DMS114 treated with DMSO at 0.1 percent for 48 hours (cell line): Measurements from ENCODE around the gene FBLIM1.

ENCODE experiments used
- DNase-seq: peaks from one replicate; lab custom pipeline; 2025; ENCODE audit not compliant: unreplicated experiment; lab: John Stamatoyannopoulos, UW

Gene FBLIM1

DNA sequence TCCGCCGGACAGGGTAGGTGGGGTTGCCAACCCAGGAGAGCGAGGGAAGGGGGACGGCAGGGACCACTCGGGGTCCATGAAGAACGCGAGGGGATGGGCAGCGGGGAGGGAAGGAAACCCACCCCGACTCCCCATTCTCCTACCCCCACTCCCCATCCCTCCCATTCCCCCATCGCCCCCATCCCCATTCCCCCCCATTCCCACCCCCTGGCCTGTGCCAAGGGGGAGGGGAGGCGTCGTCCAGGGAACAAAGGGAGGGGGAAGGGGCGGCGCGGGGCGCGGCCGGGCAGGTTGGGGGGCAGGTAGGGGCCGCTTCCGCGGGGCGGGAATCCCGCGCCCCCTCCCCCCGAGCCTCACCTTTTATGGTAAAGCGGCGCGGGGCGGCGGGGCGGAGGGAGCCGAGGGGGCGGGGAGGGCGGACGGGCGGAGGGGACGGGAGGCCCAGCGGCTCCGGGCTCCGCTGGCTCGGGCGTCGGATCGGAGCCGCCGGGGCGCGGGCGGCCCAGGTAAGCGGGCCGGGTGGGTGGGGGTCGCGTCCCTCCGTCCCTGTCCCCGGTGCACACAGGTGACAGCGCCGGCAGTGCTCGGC lies at the start of gene FBLIM1:
FBLIM1 (plus strand) TSS at position 453 of the 589 bp plus-strand sequence. CDS start 6,189 bp downstream, outside the sequence.
- no peak for DNase-seq

GRCh38 chr1:15709226-15709625 lies 49.4 kb upstream of the FBLIM1 start:
- no peak for DNase-seq

DNA sequence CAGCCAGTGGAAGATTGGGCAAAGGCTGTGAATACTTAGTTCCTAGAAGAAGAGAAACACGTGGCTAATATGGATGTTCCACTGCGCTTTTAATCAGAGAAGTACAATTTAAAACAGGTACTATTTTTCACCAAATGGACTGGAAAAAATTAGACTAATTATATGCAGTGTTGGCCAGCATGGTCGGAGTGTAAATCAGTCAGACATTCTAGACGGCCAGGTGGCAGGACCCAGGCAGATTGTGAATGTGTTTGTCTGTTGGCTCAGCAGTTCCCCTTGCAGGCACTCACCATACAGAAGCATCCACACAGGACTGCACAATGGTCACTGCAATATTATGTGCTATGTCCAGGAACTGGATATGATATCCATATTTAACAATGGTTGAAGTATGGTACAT lies 46.4 kb upstream of the FBLIM1 start:
- no peak for DNase-seq

- DNase-seq, result no peak
Observed at GRCh38 chr1:15714406-15715136, 44.0 kb upstream of the FBLIM1 start.

GRCh38 chr1:15717418-15718125 lies 41.0 kb upstream of the FBLIM1 start:
- DNase-seq, result no peak

- DNase-seq, result no peak
Observed at GRCh38 chr1:15718199-15718601, 40.4 kb upstream of the FBLIM1 start.

DNA sequence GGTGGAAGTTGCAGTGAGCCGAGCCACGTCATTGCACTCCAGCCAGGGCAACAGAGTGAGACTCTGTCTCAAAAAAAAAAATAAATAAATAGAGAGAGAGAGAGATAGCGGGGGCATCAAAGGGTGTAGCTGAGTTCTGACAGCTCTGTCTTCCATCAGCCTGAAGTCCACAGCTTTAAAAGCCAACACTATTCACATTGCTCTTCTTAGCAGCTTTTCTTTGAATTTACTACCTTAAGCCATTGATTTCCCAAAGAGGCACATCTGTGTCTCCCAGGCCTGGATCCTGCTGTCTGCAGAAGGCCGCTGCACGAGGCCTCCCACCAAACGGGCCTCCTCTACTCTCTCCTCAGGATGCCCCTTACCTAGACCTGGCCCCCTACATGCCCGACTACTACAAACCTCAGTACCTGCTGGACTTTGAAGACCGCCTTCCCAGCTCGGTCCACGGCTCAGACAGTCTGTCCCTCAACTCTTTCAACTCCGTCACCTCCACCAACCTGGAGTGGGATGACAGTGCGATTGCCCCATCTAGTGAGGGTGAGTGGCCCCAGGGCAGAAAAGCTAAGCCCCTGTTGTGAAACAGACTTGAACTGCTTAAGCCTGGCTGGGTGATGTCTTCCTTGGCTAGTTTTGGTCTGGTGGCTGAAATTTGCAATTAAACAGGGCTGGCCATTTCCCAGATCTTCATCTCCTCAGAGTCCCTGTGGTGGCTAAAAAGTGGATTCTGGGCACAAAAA lies 39.0 kb upstream of the FBLIM1 start:
- no peak for DNase-seq

DNA sequence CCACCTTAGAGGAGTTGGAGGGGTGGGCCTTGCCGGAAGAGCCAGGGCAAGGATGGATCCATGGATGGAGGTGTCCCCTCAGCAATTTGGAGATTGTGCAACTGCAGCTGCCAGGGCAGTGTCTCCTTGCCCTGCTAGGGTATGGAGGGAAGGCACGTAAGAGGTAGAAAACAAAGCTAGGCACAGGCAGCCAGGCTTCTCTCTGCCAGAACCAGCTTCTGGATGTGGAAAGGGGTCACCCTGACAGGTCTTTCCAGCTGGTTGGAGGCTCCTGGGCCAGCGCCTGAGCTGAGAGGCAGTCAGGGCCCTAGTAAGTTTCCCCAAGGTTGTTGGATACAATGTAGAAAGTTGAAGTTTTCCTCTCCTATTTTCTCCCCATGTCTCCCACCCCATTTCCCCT lies 37.7 kb upstream of the FBLIM1 start:
- no peak for DNase-seq

GRCh38 chr1:15722411-15722810 lies 36.2 kb upstream of the FBLIM1 start:
- no peak for DNase-seq

GRCh38 chr1:15722836-15723532 lies 35.6 kb upstream of the FBLIM1 start:
- DNase-seq, result no peak

DNA sequence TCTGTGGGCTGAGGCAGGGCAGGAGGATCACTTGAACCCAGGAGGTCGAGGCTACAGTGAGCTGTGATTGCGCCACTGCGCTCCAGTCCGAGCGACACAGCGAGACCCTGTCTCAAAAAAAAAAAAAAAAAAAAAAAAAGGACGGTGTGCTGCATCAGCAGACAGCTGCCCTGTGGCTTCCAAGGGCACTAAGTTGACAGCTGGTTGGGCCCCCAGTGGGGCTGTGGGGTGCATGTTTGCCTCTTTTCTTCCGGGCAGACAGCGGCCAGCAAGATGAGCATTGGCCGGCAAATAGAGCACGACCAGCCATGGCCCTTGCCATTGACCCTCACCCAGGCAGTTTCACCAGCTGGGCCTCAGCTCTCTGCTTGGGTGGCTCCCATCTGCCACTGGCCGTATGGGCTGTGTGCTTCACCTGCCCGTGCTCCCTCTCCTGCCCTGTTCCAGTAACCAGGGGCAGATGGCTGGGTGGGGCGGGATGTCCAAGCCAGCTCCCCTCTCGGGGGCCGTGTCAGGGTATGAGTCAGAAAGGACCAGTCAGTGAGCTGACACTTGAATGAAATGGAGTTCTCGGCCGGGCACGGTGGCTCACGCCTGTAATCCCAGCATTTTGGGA lies 34.9 kb upstream of the FBLIM1 start:
- no peak for DNase-seq

GRCh38 chr1:15724949-15725880 lies 33.4 kb upstream of the FBLIM1 start:
- DNase-seq, result no peak

- no peak for DNase-seq
Observed at GRCh38 chr1:15726508-15726907, 32.1 kb upstream of the FBLIM1 start.

GRCh38 chr1:15727021-15727420 lies 31.6 kb upstream of the FBLIM1 start:
- no peak for DNase-seq

DNA sequence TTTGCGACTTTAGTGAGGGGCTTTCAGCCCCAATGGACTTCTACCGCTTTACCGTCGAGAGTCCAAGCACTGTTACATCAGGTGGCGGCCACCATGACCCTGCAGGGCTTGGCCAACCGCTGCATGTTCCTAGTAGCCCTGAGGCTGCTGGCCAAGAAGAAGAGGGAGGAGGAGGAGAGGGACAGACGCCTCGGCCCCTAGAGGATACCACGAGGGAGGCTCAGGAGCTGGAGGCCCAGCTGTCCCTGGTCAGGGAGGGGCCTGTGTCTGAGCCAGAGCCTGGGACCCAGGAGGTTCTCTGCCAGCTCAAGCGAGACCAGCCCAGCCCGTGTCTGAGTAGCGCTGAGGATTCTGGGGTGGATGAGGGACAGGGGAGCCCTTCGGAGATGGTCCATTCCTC lies 31.2 kb upstream of the FBLIM1 start:
- DNase-seq, result no peak

GRCh38 chr1:15727866-15728534 lies 30.6 kb upstream of the FBLIM1 start:
- no peak for DNase-seq

DNA sequence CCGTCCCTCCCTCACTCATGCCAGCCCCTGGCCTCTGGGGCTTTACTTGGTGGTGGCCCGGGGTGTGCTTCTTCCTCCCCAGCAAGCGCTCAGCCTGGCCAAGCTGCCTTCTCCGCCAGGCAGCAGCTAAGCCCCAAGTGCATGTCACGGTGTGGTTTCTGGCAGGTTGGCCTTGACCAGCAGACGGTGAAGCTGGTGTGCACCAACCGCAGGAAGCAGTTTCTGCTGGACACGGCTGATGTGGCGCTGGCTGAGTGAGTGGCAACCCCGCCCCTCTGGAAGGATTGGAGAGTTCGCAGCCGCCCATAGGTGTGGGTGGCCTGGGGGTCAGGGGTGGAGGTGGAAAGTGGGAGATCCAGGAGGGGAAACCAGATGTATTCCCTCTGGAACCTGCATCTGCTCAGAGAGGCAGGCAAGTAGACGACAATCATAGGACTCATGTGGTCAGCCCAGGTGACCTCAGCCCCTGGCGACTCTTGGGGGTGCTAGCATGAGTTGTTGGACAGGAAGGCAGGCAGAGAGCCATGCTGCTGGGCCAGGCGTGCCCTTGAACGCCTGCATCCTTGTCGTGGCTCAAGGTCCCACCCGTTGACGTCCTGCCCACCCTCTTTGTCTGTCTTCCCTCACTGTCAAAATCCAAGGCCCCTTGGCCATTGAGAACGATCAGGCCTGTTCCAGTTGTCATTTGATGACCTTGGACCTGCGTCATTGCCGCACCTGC lies 29.5 kb upstream of the FBLIM1 start:
- DNase-seq, result no peak

GRCh38 chr1:15730423-15730822 lies 28.2 kb upstream of the FBLIM1 start:
- DNase-seq, result no peak
